Activated CD8-positive, alpha-beta memory T cell treated with anti-CD3 and anti-CD28 coated beads, Interleukin-2, amount 10 ng/mL, durations not matched to agents 7 days and 5 days (primary cell): ENCODE results near the gene FYCO1. TPM values are rescaled to one million over a fixed set of nuclear protein-coding genes. Genes with fewer than 3 reads are reported as not detected.
A peak's percentile ranks its signal among the peaks of the same experiment; 100 is the strongest.

ENCODE experiments used
- ATAC-seq: fragments of 150-1000 bp; cut with Tn5 transposase; one replicate; pipeline ENCODE4 v1.10.0; 2021; ENCODE audit warnings: moderate library complexity
- CTCF ChIA-PET: fragments of 350-600 bp; sonication (Branson Sonifier 250); formaldehyde crosslinking; loops from one replicate; lab custom pipeline; 2021; ENCODE audit warnings: antibody characterized with exemption; lab: Charles Lee
- DNase-seq: peaks from one replicate; pipeline ENCODE4 v3.0.0-alpha.2; 2020
- H3K27ac Mint-ChIP-seq: one replicate; pipeline ENCODE4 v1.8.0; 2021; ENCODE audit warnings: mild to moderate bottlenecking, mixed read lengths
- H3K27me3 Mint-ChIP-seq: one replicate; pipeline ENCODE4 v1.8.0; 2021; ENCODE audit warnings: mixed read lengths
- H3K36me3 Mint-ChIP-seq: one replicate; pipeline ENCODE4 v1.8.0; 2021; ENCODE audit warnings: mild to moderate bottlenecking, mixed read lengths
- H3K4me1 Mint-ChIP-seq: one replicate; pipeline ENCODE4 v1.8.0; 2021; ENCODE audit warnings: mixed read lengths
- H3K4me3 Mint-ChIP-seq: one replicate; pipeline ENCODE4 v1.8.0; 2021; ENCODE audit warnings: mild to moderate bottlenecking, moderate library complexity, mixed read lengths
- H3K9me3 Mint-ChIP-seq: one replicate; pipeline ENCODE4 v1.8.0; 2022; ENCODE audit warnings: low read depth, mixed read lengths
- total RNA-seq, 2 experiments: library from RNA; stranded (reverse); gene quantifications; one replicate each; pipeline ENCODE4 v1.2.3, GENCODE V29; 2021

Gene FYCO1
- total RNA-seq, 2 experiments from 2014 or later = 19.1 to 27.7 TPM

DNA sequence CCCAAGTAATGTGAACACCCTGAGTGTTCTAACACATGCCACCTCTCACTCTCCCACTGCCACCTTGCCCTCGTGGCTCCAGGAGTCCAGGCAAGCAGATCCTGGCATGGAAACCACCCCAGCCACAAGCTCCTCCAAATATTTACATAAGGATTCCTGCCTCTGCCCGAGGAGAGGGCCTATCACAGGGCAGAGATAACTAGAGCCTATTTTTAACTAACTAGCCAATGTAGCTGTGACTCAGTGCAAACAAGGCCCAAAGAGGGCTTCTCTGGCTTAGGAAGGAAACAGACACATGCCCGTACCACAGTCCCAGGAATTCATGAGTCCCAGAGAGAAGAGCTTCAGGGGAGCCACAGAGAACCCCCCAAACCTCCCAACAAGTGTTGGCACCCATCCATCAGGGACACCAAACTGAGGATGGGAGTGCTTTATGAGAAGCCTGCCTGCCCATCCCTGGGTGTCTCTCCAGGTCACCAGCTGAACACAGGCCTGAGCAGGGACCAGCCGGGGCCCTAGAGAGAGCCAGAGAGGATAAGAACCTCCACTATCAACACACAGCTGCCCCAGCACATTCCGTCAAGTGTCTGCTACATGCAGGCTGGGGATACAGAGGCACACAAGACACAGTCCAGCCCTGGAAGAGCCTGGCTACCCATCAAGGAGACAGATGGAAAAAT, 9.2 kb downstream of the FYCO1 start:
- no peaks in the 10 kb centered on the region for H3K27me3 Mint-ChIP-seq
- H3K4me1 Mint-ChIP-seq = peaks cover 89% of the 10 kb centered on the region
- no peaks in the 10 kb centered on the region for H3K9me3 Mint-ChIP-seq
- no peak overlapping the region for H3K4me3 Mint-ChIP-seq
- H3K27ac Mint-ChIP-seq = no peak overlapping the region
- no peak for DNase-seq
- CTCF ChIA-PET = no interaction called here
- H3K36me3 Mint-ChIP-seq = peaks cover 56% of the 10 kb centered on the region
- no peak for ATAC-seq

DNA sequence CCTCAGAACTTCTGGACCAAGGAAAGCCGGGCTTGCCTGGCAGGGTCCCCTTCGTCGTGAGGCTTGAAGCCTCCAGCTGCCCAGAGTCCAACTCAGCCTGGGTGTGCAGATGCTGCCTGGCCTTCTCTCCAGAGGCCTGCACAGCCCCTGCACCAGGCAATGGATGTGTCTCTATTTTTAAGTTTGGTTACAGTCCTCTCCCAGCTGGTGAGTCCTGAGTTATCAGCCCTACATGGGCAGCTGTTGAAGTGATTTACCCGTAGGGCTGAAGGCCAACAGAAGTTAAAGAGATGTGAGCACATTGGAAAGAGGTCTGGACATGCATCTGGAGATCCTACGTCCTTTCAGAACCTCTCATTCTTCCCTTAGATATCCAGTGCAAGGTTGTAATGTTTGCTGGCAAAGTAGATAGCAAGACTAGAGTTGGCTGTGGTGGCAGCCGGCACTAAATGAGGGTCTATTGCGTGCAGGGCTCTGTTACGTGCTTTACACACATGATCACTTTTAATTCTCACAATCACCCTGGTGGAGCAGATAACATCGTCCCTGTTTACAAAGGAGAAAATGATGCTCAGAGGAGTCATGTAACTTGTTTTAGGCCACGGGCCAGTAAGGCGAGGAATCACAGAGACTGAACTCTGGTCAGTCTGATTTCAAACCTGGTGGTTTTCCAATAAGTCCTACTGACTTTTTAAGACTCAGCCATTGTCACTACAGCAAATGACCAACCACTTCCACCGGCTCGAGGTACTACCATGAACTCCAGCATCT, 9.9 kb downstream of the FYCO1 start:
- H3K4me3 Mint-ChIP-seq = no peak overlapping the region
- CTCF ChIA-PET = interaction anchor here (1.1 to 1.4 kb wide), 4 partner anchors 8 to 35 kb away, joined by 3 to 4 read pairs (median 3); no protein-coding TSS in a partner anchor
- no peak for DNase-seq

GRCh38 chr3:45984331-45985312, 11.0 kb downstream of the FYCO1 start:
- H3K4me3 Mint-ChIP-seq = no peak overlapping the region

More for the DNA sequence above, 9.9 kb downstream of the FYCO1 start:
- peaks cover 61% of the 10 kb centered on the region for H3K36me3 Mint-ChIP-seq
- no peaks in the 10 kb centered on the region for H3K27me3 Mint-ChIP-seq
- H3K27ac Mint-ChIP-seq = no peak overlapping the region
- peaks cover 92% of the 10 kb centered on the region for H3K4me1 Mint-ChIP-seq
- ATAC-seq = no peak
- H3K9me3 Mint-ChIP-seq = no peaks in the 10 kb centered on the region

DNA sequence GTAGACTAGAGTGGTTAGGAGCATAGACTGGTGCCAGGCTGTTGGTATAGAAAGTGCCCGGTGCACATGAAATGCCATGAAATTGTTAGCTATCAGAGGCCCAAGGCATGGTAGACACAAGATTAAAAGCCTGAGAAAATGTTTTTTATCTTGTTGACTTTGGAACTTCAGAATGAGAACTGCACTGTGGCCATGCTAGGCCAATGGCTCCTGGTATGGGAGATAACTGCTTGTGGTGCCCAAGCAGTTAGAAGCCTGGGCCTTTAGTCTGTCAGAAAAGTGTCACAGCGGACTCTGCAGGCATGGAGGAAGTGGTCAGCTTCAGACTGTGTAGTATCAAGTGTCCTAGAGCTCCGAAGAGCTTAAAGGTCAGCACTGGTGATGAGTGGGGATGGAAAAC, 11.9 kb downstream of the FYCO1 start:
- CTCF ChIA-PET = interaction anchor here (1.0 kb wide), 1 partner anchor 45 kb away, joined by 3 read pairs; no protein-coding TSS in a partner anchor

More at GRCh38 chr3:45984331-45985312, 11.0 kb downstream of the FYCO1 start:
- no peaks in the 10 kb centered on the region for H3K9me3 Mint-ChIP-seq
- H3K4me1 Mint-ChIP-seq = peaks cover 92% of the 10 kb centered on the region
- H3K36me3 Mint-ChIP-seq = peaks cover 61% of the 10 kb centered on the region
- H3K27ac Mint-ChIP-seq = peak overlapping the region; percentile 29
- no peaks in the 10 kb centered on the region for H3K27me3 Mint-ChIP-seq
- CTCF ChIA-PET = interaction anchor here (1.0 to 1.4 kb wide), 5 partner anchors 9 to 46 kb away, joined by 3 to 4 read pairs (median 3); no protein-coding TSS in a partner anchor
- DNase-seq = no peak
- ATAC-seq = no peak

DNA sequence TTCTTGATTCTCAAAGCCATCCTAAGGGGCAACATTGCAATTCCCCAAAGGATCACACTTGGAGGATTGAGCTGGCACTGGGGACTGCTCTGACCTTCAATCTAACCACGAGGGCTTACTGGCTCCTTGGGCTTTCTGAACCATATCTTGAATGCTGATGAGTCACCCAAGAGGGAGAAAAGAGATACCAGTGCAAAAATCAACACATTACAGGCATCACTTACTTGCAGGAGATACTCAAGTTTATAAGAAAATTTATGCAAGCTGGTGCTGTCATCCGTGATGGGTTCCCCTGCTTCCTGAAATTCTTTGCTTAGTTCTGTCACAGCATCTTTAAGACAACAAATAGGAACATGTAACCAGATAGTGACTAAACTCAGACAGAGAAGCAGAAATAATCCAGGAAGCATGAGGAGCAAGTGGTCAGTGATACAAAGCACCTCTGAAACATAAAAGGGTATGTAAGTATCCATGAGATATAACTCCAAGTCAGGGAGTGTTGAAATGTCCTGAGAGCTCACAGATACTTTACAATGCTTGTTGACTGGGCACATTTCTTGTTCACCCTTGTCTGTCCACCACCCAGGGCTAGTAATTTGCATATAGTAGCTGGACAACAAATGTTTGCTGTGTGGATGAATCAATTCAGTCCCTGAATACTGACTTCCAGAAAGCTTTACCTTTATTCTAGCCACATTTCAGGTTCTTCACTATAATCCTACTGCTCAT, 14.1 kb downstream of the FYCO1 start:
- CTCF ChIA-PET = interaction anchor here (1.1 to 6.8 kb wide), 9 partner anchors 9 to 99 kb away, joined by 3 to 42 read pairs (median 3); no protein-coding TSS in a partner anchor
- no peak for ATAC-seq
- no peak overlapping the region for H3K4me3 Mint-ChIP-seq

More for the DNA sequence above, 11.9 kb downstream of the FYCO1 start:
- Mint-ChIP-seq H3K9me3 (no peaks in the 10 kb centered on the region), H3K4me3 (no peak overlapping the region), H3K36me3 (peaks cover 65% of the 10 kb centered on the region), H3K27me3 (no peaks in the 10 kb centered on the region), H3K27ac (no peak overlapping the region), H3K4me1 (peaks cover 92% of the 10 kb centered on the region)
- no peak for DNase-seq
- no peak for ATAC-seq

GRCh38 chr3:45980819-45981218, 14.8 kb downstream of the FYCO1 start:
- Mint-ChIP-seq H3K27me3 (no peaks in the 10 kb centered on the region), H3K36me3 (peaks cover 75% of the 10 kb centered on the region), H3K4me3 (no peak overlapping the region), H3K9me3 (no peaks in the 10 kb centered on the region), H3K4me1 (peaks cover 92% of the 10 kb centered on the region), H3K27ac (peak overlapping the region; percentile 92)
- no peak for DNase-seq
- CTCF ChIA-PET = interaction anchor here (1.0 to 6.8 kb wide), 10 partner anchors 9 to 100 kb away, joined by 3 to 42 read pairs (median 3); no protein-coding TSS in a partner anchor
- no peak for ATAC-seq

More for the DNA sequence above, 14.1 kb downstream of the FYCO1 start:
- DNase-seq = no peak
- Mint-ChIP-seq H3K36me3 (peaks cover 72% of the 10 kb centered on the region), H3K27me3 (no peaks in the 10 kb centered on the region), H3K4me1 (peaks cover 90% of the 10 kb centered on the region), H3K27ac (peak overlapping the region; percentile 92), H3K9me3 (no peaks in the 10 kb centered on the region)

DNA sequence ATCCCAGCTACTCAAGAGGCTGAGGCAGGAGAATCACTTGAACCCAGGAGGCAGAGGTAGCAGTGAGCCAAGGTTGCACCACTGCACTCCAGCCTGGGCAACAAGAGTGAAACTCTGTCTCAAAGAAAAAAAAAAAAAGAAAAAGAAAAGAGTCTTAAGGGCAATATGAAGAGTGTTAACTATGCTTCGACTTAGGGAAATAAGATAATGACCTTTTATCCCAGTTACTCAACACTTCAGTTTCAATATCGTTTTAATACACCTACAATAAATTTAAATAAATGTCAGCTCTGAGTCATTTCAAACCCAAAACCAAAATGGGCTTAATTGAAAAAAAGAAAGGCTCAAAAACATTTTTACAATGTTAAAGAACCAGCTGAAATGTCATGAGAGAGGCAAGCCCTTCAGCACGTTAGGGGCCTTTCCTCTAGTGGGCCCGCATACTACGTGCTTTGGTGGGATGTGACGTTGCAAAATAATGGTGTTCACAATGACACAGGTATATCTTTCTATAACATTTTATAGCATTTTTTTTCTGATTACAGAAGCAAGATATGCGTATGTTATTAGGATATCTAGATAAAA, 15.3 kb downstream of the FYCO1 start:
- Mint-ChIP-seq H3K27ac (peak overlapping the region; percentile 92), H3K4me3 (no peak overlapping the region), H3K4me1 (peaks cover 92% of the 10 kb centered on the region), H3K27me3 (no peaks in the 10 kb centered on the region), H3K9me3 (no peaks in the 10 kb centered on the region), H3K36me3 (peaks cover 79% of the 10 kb centered on the region)
- CTCF ChIA-PET = interaction anchor here (1.0 to 6.8 kb wide), 8 partner anchors 10 to 99 kb away, joined by 3 to 42 read pairs (median 4); no protein-coding TSS in a partner anchor
- no peak for DNase-seq
- peak; percentile 24 for ATAC-seq

DNA sequence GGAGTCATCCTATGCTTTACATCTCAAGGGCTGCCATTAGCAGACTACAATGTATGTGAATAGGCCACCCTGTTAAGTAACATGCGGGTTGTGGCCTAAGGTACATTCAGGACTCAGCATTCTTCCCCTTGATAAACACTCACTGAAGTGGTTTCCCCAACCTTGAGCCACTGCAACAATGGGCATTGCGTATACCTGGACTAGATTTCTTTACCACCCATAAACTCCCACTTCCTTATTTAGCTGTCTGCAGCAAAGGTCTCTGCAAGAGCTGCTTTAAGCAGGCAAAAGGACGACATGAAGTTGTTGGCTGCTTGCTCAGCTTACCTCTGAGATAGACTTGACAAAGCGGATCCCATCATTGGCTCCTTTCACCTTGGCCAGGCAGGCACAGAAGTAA, 16.2 kb downstream of the FYCO1 start:
- no peaks in the 10 kb centered on the region for H3K9me3 Mint-ChIP-seq
- no peak for ATAC-seq
- CTCF ChIA-PET = interaction anchor here (2.3 to 6.8 kb wide), 2 partner anchors 13 to 41 kb away, joined by 7 to 42 read pairs; no protein-coding TSS in a partner anchor
- peaks cover 79% of the 10 kb centered on the region for H3K36me3 Mint-ChIP-seq
- peak overlapping the region; percentile 92 for H3K27ac Mint-ChIP-seq
- peak overlapping the region; percentile 9 for H3K4me3 Mint-ChIP-seq
- no peaks in the 10 kb centered on the region for H3K27me3 Mint-ChIP-seq
- DNase-seq = no peak
- H3K4me1 Mint-ChIP-seq = peaks cover 92% of the 10 kb centered on the region

GRCh38 chr3:45978006-45978761, 17.4 kb downstream of the FYCO1 start:
- DNase-seq (peak; percentile 85), ATAC-seq (peak; percentile 35)
- H3K36me3 Mint-ChIP-seq = peaks cover 76% of the 10 kb centered on the region
- CTCF ChIA-PET = interaction anchor here (1.9 to 6.8 kb wide), 4 partner anchors 11 to 39 kb away, joined by 6 to 42 read pairs (median 14); partner anchors contain the start of gene FYCO1
- H3K27me3 Mint-ChIP-seq = no peaks in the 10 kb centered on the region
- H3K4me1 Mint-ChIP-seq = peaks cover 92% of the 10 kb centered on the region
- H3K4me3 Mint-ChIP-seq = peak overlapping the region; percentile 57
- H3K27ac Mint-ChIP-seq = peak overlapping the region; percentile 92
- H3K9me3 Mint-ChIP-seq = no peaks in the 10 kb centered on the region

GRCh38 chr3:45976191-45977091, 19.2 kb downstream of the FYCO1 start:
- peaks cover 73% of the 10 kb centered on the region for H3K36me3 Mint-ChIP-seq
- peaks cover 94% of the 10 kb centered on the region for H3K4me1 Mint-ChIP-seq
- DNase-seq (peak; percentile 60), ATAC-seq (peak; percentile 34)
- no peaks in the 10 kb centered on the region for H3K9me3 Mint-ChIP-seq
- H3K4me3 Mint-ChIP-seq = peak overlapping the region; percentile 8
- peak overlapping the region; percentile 91 for H3K27ac Mint-ChIP-seq
- no peaks in the 10 kb centered on the region for H3K27me3 Mint-ChIP-seq
- CTCF ChIA-PET = interaction anchor here (1.0 to 6.8 kb wide), 12 partner anchors 8 to 110 kb away, joined by 3 to 42 read pairs (median 6); partner anchors contain the start of genes CXCR6 and FYCO1
